ENCODE data around the gene DDB1. TPM values are rescaled to one million over a fixed set of nuclear protein-coding genes. Genes with fewer than 3 reads are reported as not detected.

DDB1 gene
- total RNA-seq (2014; rRNA removed; shearing (Covaris generic)), result 141 and 157 TPM in 2 replicates

DNA sequence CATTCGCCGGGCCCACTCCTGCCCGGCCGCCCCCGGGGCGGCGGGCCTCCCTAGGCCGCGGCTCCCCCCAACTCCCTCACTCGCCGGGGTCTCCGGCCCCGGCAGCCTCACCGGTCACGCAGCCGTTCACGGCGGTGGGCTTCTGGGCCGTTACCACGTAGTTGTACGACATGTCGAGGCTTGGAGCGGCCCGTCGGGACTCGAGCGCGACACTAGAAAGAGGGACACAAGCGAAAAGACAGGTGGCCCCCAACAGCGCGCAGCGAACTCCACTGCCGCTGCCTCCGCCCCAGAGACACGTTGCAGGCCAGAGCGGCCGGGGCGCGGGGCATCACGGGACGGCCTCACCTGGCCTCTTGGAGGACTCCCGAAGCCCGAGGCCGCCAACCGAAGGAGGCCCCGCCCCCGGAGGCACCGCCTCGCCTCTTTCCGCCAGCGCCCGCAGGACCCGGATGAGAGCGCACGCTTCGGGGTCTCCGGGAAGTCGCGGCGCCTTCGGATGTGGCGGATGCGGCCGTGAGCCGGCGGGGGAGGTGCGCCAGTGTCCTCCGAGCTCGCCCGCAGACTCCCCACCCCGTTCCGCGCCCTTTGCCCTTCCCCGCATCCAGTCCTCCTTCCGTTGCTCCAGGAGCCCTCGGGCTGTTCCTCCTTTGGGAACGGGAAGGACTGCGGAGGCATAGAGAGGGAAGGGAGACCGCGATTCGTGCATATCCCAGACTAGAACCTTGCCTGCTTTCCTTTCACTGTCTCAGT lies at the start of gene DDB1, which contains the start of gene TKFC:
Gene DDB1 (minus strand): TSS at position 309 of the 753 bp plus-strand sequence. CDS start 137 bp downstream, at position 172.
Gene TKFC (plus strand): TSS at position 432 of the 753 bp plus-strand sequence. CDS start 1,501 bp downstream, outside the sequence.
- peak; percentile 91 for DNase-seq (ENCODE audit: low read depth)

DNA sequence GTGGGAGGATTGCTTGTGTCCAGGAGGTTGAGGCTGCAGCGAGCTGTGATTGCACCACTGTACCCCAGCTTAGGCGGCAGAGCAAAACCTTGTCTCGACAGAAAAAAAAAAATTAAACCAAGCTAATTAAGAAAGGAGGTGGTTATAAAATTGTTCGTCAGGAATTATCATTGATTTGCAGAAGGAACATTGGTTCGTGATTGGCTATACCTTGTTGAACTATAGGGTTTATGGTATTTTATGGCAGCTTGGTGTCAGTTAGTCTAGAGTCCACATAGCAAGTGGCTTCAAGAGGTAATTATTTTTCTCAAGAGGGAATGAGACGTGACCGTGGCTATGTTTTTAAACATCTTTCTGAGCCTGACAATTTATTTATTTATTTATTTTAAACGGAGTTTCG lies 48.0 kb upstream of the DDB1 start:
- no peak for DNase-seq (ENCODE audit: low read depth)

DNA sequence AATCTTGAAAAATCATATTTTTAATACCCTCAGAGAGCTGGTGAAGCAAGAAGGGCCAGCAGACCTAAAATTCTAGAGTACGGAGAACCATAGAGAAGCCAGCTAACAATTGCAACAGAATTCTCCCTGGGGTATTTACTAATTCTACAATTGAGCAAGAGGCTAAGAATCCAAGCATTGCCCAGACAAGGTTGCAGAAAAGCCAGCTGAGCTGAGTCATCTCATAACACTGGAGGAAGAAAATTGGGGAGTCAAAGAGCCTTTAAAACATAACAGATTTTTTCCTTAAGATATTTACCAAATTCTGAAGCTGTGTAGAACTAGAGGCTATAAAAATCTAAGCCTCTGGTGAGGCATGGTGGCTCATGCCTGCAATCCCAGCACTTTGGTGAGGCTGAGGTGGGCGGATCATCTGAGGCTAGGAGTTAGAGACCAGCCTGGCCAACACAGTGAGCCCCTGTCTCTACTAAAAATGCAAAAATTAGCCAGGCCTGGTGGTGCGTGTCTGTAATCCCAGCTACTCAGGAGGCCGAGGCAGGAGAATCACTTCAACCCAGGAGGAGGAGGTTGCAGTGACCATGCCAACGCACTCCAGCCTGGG lies 45.9 kb upstream of the DDB1 start:
- DNase-seq (ENCODE audit: low read depth), result peak; percentile 90

DNA sequence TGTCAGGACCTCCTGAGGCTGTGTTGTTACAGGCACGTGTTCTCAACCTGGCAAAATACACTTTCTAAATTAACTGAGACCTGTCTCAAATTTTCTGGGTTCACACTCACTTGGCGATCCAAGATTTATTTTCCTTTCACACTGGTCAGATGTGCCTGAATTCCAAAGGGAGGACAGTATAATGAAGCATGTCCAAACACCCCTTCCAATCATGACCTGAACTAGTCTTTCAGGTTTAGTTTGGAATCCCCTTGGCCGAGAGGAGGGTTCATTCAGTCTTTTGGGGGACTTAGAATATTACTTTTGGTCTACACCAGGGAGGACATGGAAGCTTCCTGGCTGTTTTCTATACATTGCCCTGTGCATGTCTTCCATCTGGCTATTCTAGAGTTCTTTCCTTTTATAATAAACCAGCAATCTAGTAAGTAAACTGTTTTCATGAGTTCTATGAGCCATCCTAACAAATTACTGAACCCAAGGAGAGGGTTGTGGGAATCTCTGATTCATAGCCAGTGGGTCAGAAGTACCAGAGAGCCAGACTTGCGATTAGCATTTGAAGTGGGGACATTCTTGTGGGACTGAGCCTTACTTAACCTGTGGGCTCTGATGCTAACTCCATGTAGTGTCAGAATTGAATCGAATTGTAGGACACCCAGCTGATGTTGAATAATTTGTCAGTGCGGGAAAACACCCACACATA lies 44.7 kb upstream of the DDB1 start:
- peak; percentile 52 for DNase-seq (ENCODE audit: low read depth)

DNA sequence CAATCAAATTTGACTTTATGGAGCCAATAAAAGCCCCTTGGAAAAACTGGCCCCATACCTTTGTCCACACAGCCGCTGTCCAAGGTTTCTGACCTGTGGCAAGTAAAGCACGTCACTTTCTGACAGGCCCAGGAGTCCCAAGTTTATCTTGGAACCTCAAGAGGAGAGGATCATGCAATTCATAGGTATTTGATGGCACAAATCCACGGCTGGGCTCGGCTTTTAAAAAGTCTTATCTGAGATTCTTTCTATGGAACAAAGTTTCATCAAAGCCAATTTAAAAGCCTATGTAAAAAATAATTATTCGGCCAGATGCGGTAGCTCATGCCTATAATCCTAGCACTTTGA lies 42.8 kb upstream of the DDB1 start:
- no peak for DNase-seq (ENCODE audit: low read depth)

DNA sequence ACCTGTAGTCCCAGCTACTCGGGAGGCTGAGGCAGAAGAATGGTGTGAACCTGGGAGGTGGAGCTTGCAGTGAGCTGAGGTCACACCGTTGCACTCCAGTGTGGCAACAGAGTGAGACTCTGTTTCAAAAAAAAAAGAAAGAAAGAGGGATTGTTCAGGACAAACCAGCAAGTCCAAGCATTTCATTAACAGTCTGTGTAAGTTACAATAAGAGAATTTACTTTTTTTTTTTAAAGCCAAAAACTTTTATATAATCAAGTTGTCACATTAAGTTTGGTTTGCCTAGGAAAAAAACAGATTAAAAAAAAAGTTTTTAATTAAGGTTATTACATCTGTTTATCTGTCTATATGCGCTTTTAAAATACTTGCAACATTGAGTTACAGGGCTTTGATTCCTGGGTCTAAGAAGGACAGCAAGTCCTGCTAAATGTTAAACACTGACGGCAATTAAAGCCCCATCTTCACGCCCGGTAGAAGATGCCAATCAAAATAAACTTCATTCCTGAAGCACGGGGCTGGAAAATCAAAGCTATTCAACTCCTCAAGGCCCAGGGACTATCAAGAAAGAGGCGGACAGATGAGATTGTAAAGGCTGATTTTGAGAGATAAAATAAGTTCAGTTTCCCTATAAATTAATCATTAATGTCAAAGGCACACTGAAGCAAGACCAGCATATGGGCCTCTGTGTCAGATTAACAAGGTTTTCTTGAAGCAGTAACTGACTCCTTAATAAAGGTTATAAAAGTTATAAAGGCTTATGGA lies 39.9 kb upstream of the DDB1 start:
- DNase-seq (ENCODE audit: low read depth), result no peak

DNA sequence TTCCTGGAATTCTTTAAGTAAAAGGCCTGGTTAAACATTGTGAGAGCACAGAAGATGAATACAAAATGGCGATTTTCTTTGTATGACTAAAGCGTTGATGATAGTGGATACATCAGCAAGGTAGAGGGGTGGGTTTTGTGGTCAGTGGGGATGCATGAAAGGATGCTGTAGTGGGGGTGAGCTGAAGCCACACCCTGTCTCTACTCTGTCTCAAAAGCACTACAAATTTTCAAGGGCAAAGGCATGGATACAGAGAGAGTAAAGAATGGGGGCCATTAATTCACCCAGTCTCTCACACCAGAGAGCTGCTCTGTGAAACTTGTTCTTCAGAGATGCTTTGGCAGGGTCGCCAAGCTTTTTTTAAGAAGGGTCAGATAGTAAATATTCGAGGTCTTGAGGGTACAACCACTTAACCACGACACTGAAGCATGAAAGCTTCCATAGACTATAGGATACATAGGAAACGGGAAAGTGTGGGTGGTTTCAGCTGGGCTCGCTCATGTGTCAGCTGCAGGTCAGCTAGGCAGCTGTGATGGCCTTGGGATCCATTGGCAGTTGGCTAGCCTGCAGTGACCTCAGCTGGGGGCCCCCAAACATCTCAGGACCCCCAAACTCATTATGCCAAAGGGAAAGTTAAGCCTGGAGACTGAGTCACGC lies 37.6 kb upstream of the DDB1 start:
- peak; percentile 41 for DNase-seq (ENCODE audit: low read depth)

DNA sequence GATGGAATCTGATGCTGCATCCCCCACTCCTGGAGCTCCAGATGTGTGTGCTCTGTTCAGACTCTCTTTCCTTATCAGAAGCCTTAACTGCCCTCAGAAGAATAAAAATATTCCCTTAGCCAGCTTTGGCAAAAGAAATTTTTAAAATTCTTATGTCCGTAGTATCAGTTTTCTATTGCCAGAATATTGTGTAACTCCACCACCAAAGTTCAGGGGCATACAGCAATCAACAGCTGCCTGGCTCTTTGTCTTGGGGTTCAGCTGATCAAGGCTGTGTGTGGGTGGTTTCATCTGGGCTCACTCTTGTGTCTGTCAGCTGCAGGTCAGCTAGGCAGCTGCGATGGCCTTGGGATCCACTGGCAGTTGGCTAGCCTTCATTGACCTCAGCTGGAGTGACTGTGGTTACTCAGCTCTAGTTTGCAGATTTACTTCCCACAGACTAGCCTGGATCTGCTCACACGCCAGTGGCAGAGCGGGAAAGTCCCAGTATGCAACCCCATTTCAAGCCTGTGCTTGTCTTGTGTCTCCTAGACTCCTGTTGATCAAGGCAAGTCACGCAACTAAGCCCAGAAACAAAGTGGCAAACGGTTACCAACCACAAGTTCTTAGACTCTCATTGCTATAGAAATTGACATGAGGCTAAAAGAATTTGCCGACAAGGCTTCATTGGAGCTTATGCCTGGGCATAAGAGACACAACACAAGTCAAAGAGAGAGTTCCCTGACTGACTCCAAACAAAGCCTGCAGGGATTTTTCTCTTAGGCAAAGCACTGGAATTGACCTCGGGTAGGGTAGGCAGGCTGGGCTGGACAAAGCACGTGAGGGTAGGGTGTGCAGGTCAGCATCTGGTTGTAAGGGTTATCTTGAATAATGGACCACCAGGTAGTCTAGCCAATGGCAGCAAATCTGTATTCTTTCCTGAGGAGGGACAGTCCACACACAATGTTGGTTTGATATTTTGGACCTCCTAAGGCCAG lies 36.8 kb upstream of the DDB1 start:
- DNase-seq (ENCODE audit: low read depth), result peak; percentile 98

DNA sequence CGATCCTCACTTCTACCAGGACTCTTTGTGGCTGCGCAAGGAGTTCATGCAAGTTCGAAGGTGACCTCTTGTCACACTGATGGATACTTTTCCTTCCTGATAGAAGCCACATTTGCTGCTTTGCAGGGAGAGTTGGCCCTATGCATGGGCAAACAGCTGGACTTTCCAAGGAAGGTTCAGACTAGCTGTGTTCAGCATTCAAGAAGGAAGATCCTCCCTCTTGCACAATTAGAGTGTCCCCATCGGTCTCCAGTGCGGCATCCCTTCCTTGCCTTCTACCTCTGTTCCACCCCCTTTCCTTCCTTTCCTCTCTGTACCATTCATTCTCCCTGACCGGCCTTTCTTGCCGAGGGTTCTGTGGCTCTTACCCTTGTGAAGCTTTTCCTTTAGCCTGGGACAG lies 35.7 kb upstream of the DDB1 start:
- no peak for DNase-seq (ENCODE audit: low read depth)

GRCh38 chr11:61367406-61367805 lies 34.5 kb upstream of the DDB1 start:
- no peak for DNase-seq (ENCODE audit: low read depth)

- DNase-seq (ENCODE audit: low read depth), result no peak
Measured at GRCh38 chr11:61364012-61364675, 31.2 kb upstream of the DDB1 start.

GRCh38 chr11:61362542-61362875 lies 29.6 kb upstream of the DDB1 start:
- peak; percentile 52 for DNase-seq (ENCODE audit: low read depth)

GRCh38 chr11:61361741-61362541 lies 29.0 kb upstream of the DDB1 start, which contains the start of the genes CYB561A3 and TMEM138:
TSS of gene CYB561A3 (minus strand) at chr11:61361882. CDS start at chr11:61356713, 5,169 bp downstream.
TSS of gene TMEM138 (plus strand) at chr11:61362374. CDS start at chr11:61364391, 2,017 bp downstream.
- peak; percentile 93 for DNase-seq (ENCODE audit: low read depth)

GRCh38 chr11:61361237-61361740 lies 28.4 kb upstream of the DDB1 start:
- DNase-seq (ENCODE audit: low read depth), result no peak

DNA sequence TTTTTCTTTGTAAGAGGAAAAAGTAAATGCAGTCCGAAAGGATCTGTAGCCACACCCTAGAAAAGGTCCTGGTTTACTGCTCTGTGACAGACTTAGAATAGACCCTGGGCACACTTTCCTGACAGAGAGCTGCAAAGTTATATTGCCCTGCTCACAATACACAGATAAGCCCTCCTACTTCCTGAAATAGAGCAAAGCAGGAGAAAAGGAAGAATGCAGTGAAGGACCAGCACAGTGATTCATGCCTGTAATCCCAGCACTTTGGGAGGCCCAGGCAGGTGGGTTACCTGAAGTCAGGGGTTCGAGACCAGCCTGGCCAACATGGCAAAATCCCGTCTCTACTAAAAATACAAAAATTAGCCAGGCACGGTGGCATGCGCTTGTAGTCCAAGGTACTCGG lies 26.6 kb upstream of the DDB1 start:
- no peak for DNase-seq (ENCODE audit: low read depth)

GRCh38 chr11:61358566-61358965 lies 25.7 kb upstream of the DDB1 start:
- no peak for DNase-seq (ENCODE audit: low read depth)

- no peak for DNase-seq (ENCODE audit: low read depth)
Measured at GRCh38 chr11:61357894-61358239, 25.0 kb upstream of the DDB1 start.

DNA sequence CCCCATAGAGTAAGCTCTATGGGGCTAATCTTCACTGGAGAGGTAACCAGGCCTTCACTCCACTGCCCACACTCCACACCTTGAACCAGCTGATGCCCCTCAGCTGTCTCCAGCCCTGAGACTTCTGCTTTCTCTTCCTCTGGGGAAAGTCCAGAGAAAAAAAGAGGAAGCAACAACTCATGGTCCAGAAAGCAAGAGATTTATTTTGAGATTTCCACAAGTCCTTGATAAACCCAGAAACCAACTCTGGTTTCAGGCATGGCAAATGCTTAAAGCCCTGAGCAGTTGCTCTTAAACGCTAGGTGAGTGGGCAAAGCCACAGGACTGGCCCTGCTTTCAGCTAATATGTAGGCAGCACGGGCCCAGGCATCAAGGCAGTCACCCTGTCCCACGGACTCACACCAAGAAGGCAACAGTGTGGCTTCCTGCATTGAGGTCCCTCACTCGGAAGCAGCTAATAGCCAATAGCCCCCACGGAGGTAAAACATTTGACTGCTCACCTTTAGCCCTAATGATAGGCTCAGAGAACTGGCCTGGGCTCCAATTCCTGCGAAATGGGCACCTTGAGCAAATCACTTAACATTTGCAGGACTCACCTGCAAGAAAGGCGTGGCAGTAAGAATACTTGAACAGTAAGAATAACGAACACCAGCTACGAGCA lies 24.5 kb upstream of the DDB1 start:
- DNase-seq (ENCODE audit: low read depth), result no peak

Data from RPMI7951 (cell line).